C4-2B (cell line): ENCODE measurements around the gene PRPF8.

Experiments used
- H3K27ac ChIP-seq: fragments of 450-650 bp; 2 replicates; pipeline ENCODE4 v1.5.1; 2017
- CTCF ChIP-seq: fragments of 450-650 bp; conservative IDR thresholded peaks from 2 replicates; pipeline ENCODE4 v1.5.1; 2017; ENCODE audit warnings: mild to moderate bottlenecking
- ZFX ChIP-seq: fragments of 450-650 bp; IDR thresholded peaks from 2 replicates; pipeline ENCODE4 v1.6.1; 2017

PRPF8 gene

GRCh38 chr17:1638624-1639300 lies 45.9 kb downstream of the PRPF8 start:
- TF ChIP-seq ZFX = no peak
- TF ChIP-seq CTCF = no peak
- H3K27ac ChIP-seq = no peak overlapping the region; the same call in 1 of the 2 replicates

GRCh38 chr17:1638171-1638590 lies 46.5 kb downstream of the PRPF8 start:
- no peak overlapping the region for H3K27ac ChIP-seq
- no peak for TF ChIP-seq CTCF
- TF ChIP-seq ZFX = no peak

- no peak for TF ChIP-seq ZFX
- TF ChIP-seq CTCF = no peak
- H3K27ac ChIP-seq = no peak overlapping the region
Observed at GRCh38 chr17:1636732-1637285, 47.9 kb downstream of the PRPF8 start.

GRCh38 chr17:1635675-1636465 lies 48.8 kb downstream of the PRPF8 start:
- no peak for TF ChIP-seq ZFX
- TF ChIP-seq CTCF = no peak
- H3K27ac ChIP-seq = no peak overlapping the region

- no peak overlapping the region for H3K27ac ChIP-seq
- no peak for TF ChIP-seq ZFX
- no peak for TF ChIP-seq CTCF
Observed at GRCh38 chr17:1634841-1635650, 49.6 kb downstream of the PRPF8 start.

- no peak overlapping the region for H3K27ac ChIP-seq
Observed at GRCh38 chr17:1630662-1631061, 54.0 kb downstream of the PRPF8 start.

More at GRCh38 chr17:1630662-1631061, 54.0 kb downstream of the PRPF8 start:
- no peak for TF ChIP-seq ZFX
- no peak for TF ChIP-seq CTCF
